Ovary (tissue), 3 donors: ENCODE measurements around the gene NUPR1.

Experiments used
- EP300 ChIP-seq: sonication (generic); formaldehyde crosslinking; IDR thresholded peaks from one replicate; pipeline ENCODE4 v1.6.1; 2017; ENCODE audit warnings: antibody characterized with exemption
- TF ChIP-seq, protein P1 (sequence below), 3 donors: fragments of 450-650 bp in 2 of 3; fragments of 200-600 bp in 1 of 3; IDR thresholded peaks; one replicate each; pipeline versions ENCODE4 v1.5.1 to v1.8.0; 2016 to 2022; ENCODE audit warnings: antibody characterized with exemption in 3 of 3, mild to moderate bottlenecking in 1 of 3
- donor health status: DM: no; HTN: no; CAD: no.

DNA sequence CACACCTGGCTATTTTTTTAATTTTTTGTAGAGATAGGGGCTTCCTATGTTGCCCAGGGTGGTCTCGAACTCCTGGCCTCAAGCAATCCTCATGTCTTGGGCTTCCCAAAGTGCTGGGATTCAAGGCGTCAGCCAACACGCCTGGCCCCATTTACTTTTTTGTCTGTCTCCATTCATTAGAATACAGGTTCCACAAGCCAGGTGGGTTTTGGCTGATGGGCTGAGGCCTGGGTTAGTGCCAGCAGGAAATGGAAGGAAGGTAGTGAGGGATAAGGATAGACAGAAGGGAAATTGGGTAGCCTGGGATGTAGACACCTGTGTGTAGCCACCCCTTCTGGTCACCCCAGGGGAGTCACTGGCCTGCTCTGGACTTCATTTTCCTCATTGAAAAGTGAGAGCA, 27.7 kb downstream of the NUPR1 start:
- TF ChIP-seq EP300 = no peak
- TF ChIP-seq, protein P1, sequence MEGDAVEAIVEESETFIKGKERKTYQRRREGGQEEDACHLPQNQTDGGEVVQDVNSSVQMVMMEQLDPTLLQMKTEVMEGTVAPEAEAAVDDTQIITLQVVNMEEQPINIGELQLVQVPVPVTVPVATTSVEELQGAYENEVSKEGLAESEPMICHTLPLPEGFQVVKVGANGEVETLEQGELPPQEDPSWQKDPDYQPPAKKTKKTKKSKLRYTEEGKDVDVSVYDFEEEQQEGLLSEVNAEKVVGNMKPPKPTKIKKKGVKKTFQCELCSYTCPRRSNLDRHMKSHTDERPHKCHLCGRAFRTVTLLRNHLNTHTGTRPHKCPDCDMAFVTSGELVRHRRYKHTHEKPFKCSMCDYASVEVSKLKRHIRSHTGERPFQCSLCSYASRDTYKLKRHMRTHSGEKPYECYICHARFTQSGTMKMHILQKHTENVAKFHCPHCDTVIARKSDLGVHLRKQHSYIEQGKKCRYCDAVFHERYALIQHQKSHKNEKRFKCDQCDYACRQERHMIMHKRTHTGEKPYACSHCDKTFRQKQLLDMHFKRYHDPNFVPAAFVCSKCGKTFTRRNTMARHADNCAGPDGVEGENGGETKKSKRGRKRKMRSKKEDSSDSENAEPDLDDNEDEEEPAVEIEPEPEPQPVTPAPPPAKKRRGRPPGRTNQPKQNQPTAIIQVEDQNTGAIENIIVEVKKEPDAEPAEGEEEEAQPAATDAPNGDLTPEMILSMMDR (IDR thresholded peaks at IDR 0.05) = no peak
